Measurements from ENCODE around the gene ZCCHC13.
"Not testable (repeated sequence)": the region's sequence is repeated elsewhere in the genome, so short reads cannot be mapped to it uniquely, and the experiment has no call there.

DNA sequence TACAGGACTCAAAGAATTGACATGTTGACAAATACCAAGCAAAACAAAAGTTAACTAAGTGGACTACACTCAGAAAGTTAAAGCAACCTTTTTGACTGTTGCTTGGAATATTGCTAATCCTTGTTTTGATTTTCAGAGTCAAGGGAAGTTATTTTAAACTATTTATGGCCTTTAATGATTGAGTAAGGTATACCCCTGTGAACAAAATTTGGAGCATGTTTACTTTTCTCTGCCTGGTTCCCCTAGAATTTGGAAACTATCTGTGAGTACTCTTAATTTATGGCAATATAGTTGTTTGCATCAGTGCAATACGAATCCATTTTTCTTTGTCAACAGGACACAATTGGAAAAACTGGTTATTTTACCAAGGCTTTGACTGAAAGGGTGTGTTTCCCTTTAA lies 45.9 kb upstream of the ZCCHC13 start:
- TF ChIP-seq, protein P1, sequence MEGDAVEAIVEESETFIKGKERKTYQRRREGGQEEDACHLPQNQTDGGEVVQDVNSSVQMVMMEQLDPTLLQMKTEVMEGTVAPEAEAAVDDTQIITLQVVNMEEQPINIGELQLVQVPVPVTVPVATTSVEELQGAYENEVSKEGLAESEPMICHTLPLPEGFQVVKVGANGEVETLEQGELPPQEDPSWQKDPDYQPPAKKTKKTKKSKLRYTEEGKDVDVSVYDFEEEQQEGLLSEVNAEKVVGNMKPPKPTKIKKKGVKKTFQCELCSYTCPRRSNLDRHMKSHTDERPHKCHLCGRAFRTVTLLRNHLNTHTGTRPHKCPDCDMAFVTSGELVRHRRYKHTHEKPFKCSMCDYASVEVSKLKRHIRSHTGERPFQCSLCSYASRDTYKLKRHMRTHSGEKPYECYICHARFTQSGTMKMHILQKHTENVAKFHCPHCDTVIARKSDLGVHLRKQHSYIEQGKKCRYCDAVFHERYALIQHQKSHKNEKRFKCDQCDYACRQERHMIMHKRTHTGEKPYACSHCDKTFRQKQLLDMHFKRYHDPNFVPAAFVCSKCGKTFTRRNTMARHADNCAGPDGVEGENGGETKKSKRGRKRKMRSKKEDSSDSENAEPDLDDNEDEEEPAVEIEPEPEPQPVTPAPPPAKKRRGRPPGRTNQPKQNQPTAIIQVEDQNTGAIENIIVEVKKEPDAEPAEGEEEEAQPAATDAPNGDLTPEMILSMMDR (IDR thresholded peaks at IDR 0.05; ENCODE audit: insufficient read depth, low read length), result not testable (repeated sequence)
- TF ChIP-seq GABPA (IDR thresholded peaks at IDR 0.05; ENCODE audit: low read depth); POLR2AphosphoS5 (IDR thresholded peaks at IDR 0.05; ENCODE audit: low read depth); SPI1 (IDR thresholded peaks at IDR 0.05; ENCODE audit: borderline replicate concordance, low read depth): not testable (repeated sequence)
- TF ChIP-seq, protein P2, sequence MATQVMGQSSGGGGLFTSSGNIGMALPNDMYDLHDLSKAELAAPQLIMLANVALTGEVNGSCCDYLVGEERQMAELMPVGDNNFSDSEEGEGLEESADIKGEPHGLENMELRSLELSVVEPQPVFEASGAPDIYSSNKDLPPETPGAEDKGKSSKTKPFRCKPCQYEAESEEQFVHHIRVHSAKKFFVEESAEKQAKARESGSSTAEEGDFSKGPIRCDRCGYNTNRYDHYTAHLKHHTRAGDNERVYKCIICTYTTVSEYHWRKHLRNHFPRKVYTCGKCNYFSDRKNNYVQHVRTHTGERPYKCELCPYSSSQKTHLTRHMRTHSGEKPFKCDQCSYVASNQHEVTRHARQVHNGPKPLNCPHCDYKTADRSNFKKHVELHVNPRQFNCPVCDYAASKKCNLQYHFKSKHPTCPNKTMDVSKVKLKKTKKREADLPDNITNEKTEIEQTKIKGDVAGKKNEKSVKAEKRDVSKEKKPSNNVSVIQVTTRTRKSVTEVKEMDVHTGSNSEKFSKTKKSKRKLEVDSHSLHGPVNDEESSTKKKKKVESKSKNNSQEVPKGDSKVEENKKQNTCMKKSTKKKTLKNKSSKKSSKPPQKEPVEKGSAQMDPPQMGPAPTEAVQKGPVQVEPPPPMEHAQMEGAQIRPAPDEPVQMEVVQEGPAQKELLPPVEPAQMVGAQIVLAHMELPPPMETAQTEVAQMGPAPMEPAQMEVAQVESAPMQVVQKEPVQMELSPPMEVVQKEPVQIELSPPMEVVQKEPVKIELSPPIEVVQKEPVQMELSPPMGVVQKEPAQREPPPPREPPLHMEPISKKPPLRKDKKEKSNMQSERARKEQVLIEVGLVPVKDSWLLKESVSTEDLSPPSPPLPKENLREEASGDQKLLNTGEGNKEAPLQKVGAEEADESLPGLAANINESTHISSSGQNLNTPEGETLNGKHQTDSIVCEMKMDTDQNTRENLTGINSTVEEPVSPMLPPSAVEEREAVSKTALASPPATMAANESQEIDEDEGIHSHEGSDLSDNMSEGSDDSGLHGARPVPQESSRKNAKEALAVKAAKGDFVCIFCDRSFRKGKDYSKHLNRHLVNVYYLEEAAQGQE (IDR thresholded peaks at IDR 0.05; ENCODE audit: insufficient replicate concordance, low read depth), result not testable (repeated sequence)

Measured in HL-60 (cell line).